CD4-positive, alpha-beta T cell (primary cell): ENCODE data around the gene SPSB2. TPM values are rescaled to one million over a fixed set of nuclear protein-coding genes. Genes with fewer than 3 reads are reported as not detected.
A peak's percentile ranks its signal among the peaks of the same experiment; 100 is the strongest.

Source experiments
- ATAC-seq: fragments of 200-7000 bp; cut with Tn5 transposase; one replicate; pipeline ENCODE4 v1.10.0; 2022; ENCODE audit warnings: mild to moderate bottlenecking; ENCODE audit not compliant: poor library complexity
- CTCF ChIA-PET: fragments of 350-600 bp; sonication (Branson Sonifier 250); formaldehyde crosslinking; loops from one replicate; lab custom pipeline; 2021; ENCODE audit warnings: antibody characterized with exemption, inconsistent platforms; lab: Charles Lee
- POLR2A ChIA-PET: fragments of 350-600 bp; sonication (Branson Sonifier 250); formaldehyde crosslinking; loops from one replicate; lab custom pipeline; 2021; ENCODE audit warnings: antibody characterized with exemption, inconsistent platforms; lab: Charles Lee
- DNase-seq, 14 experiments: peaks; one replicate each; pipeline ENCODE4 v3.0.0-alpha.2; 2013 to 2020; ENCODE audit warnings: mixed read lengths in 2 of 14
- H3K27ac ChIP-seq, 2 donors: one replicate each; pipeline versions ENCODE4 v1.5.1 to v1.7.0; 2013; ENCODE audit warnings: low read length in 2 of 2, low read depth in 1 of 2, mild to moderate bottlenecking in 1 of 2
- H3K27me3 ChIP-seq, 2 experiments: 1 replicate in 1 of 2; 2 replicates in 1 of 2; pipeline versions ENCODE4 v1.6.1 to v1.7.0; 2013; ENCODE audit warnings: low read length in 2 of 2, control low read depth in 1 of 2, mild to moderate bottlenecking in 1 of 2, moderate library complexity in 1 of 2; ENCODE audit not compliant: insufficient read depth in 2 of 2, control insufficient read depth in 1 of 2
- H3K36me3 ChIP-seq: one replicate; pipeline ENCODE4 v1.6.1; 2013; ENCODE audit warnings: low read length, control low read depth; ENCODE audit not compliant: insufficient read depth
- H3K4me1 ChIP-seq: one replicate; pipeline ENCODE4 v1.6.1; 2013; ENCODE audit warnings: low read length, control low read depth; ENCODE audit not compliant: insufficient read depth
- H3K4me3 ChIP-seq: one replicate; pipeline ENCODE4 v1.5.1; 2013; ENCODE audit warnings: mild to moderate bottlenecking, low read length, moderate library complexity
- H3K9me3 ChIP-seq, 2 experiments: 1 replicate in 1 of 2; 2 replicates in 1 of 2; pipeline versions ENCODE4 v1.6.1 to v1.7.0; 2013; ENCODE audit warnings: low read length in 2 of 2, mild to moderate bottlenecking in 2 of 2, control low read depth in 1 of 2, moderate library complexity in 1 of 2; ENCODE audit not compliant: control insufficient read depth in 1 of 2, insufficient read depth in 1 of 2
- H3K27ac Mint-ChIP-seq: one replicate; pipeline ENCODE4 v1.8.0; 2020; ENCODE audit warnings: mixed read lengths
- H3K27me3 Mint-ChIP-seq: one replicate; pipeline ENCODE4 v1.8.0; 2021; ENCODE audit warnings: mixed read lengths
- H3K36me3 Mint-ChIP-seq: one replicate; pipeline ENCODE4 v1.8.0; 2021; ENCODE audit warnings: low read depth, mixed read lengths
- H3K4me1 Mint-ChIP-seq: one replicate; pipeline ENCODE4 v1.8.0; 2021; ENCODE audit warnings: low read depth, mixed read lengths
- H3K4me3 Mint-ChIP-seq: one replicate; pipeline ENCODE4 v1.8.0; 2020; ENCODE audit warnings: mild to moderate bottlenecking, mixed read lengths
- H3K9me3 Mint-ChIP-seq: one replicate; pipeline ENCODE4 v1.8.0; 2020; ENCODE audit warnings: mixed read lengths
- CTCF ChIP-seq: fragments of 200-600 bp; IDR thresholded peaks from one replicate; pipeline ENCODE4 v1.8.0; 2022; ENCODE audit warnings: antibody characterized with exemption, mild to moderate bottlenecking
- intact Hi-C, 2 experiments: fragments of 100-400 bp; cut with DNase I in 1 of 2; cut with micrococcal nuclease in 1 of 2; formaldehyde crosslinking; loops; one replicate each; pipeline versions ENCODE4 v1.15.1 to v1.9.0; 2023 to 2025; cut with DNase I, micrococcal nuclease
- total RNA-seq, 174 experiments: library from RNA in 2 of 174; stranded (reverse) in 2 of 174; gene quantifications; one replicate each; pipeline ENCODE4 v1.2.3 and lab custom pipeline; 2021 to 2026

Gene SPSB2
- total RNA-seq, 2 experiments from 2014 or later = 3.2 to 3.3 TPM

- Histone ChIP-seq H3K36me3 (no peaks in the 10 kb centered on the region), H3K27me3 (peaks cover 19 to 25% of the 10 kb centered on the region in 2 experiments), H3K27ac (no peak overlapping the region), H3K4me1 (peaks cover 35% of the 10 kb centered on the region), H3K4me3 (peak overlapping the region; percentile 72), H3K9me3 (peaks cover 0 to 6% of the 10 kb centered on the region in 2 experiments)
- Mint-ChIP-seq H3K9me3 (no peaks in the 10 kb centered on the region), H3K4me3 (peak overlapping the region; percentile 91), H3K27me3 (peaks cover 22% of the 10 kb centered on the region), H3K36me3 (no peaks in the 10 kb centered on the region), H3K4me1 (peaks cover 17% of the 10 kb centered on the region), H3K27ac (peak overlapping the region; percentile 70)
- DNase-seq = no peak
- no peak for TF ChIP-seq CTCF
- POLR2A ChIA-PET = interaction anchor here (0.8 to 8.0 kb wide), 17 partner anchors 9 to 295 kb away, joined by 3 to 57 read pairs (median 7); partner anchors contain the start of genes C12orf57, CD4, CDCA3 and COPS7A
- intact Hi-C loops = loop anchor here in 1 of 2 experiments (5.0 kb wide), 2 partner anchors 42 to 267 kb away; partner anchors contain the start of gene CD4
- ATAC-seq = no peak
- CTCF ChIA-PET = interaction anchor here (1.0 to 2.7 kb wide), 6 partner anchors 19 to 76 kb away, joined by 3 to 10 read pairs (median 7); partner anchors contain the start of genes MLF2 and SPSB2
Measured at GRCh38 chr12:6829536-6830220, 43.4 kb downstream of the SPSB2 start.

- H3K9me3 ChIP-seq = peaks cover 0 to 6% of the 10 kb centered on the region in 2 experiments
- peak in 11 of 14 experiments; percentile 27 to 69 (median 38) for DNase-seq
- peak overlapping the region; percentile 91 for H3K4me3 Mint-ChIP-seq
- H3K9me3 Mint-ChIP-seq = no peaks in the 10 kb centered on the region
- no peaks in the 10 kb centered on the region for H3K36me3 Mint-ChIP-seq
- H3K27ac Mint-ChIP-seq = peak overlapping the region; percentile 70
- peaks cover 35% of the 10 kb centered on the region for H3K4me1 ChIP-seq
- H3K4me1 Mint-ChIP-seq = peaks cover 17% of the 10 kb centered on the region
- ChIA-PET POLR2A (interaction anchor here (0.6 to 8.0 kb wide), 20 partner anchors 8 to 294 kb away, joined by 3 to 57 read pairs (median 5); partner anchors contain the start of genes C12orf57, CD4, CDCA3 and COPS7A), CTCF (interaction anchor here (1.0 to 2.7 kb wide), 8 partner anchors 18 to 202 kb away, joined by 3 to 10 read pairs (median 6); partner anchors contain the start of genes MLF2 and SPSB2)
- no peak overlapping the region for H3K27ac ChIP-seq
- no peaks in the 10 kb centered on the region for H3K36me3 ChIP-seq
- peaks cover 23% of the 10 kb centered on the region for H3K27me3 Mint-ChIP-seq
- no peak for TF ChIP-seq CTCF
- H3K27me3 ChIP-seq = peaks cover 19 to 25% of the 10 kb centered on the region in 2 experiments
- H3K4me3 ChIP-seq = peak overlapping the region; percentile 72
- peak; percentile 67 for ATAC-seq
- intact Hi-C loops = loop anchor here in 1 of 2 experiments (5.0 kb wide), 2 partner anchors 42 to 267 kb away; partner anchors contain the start of gene CD4
Measured at GRCh38 chr12:6828781-6829535, 44.1 kb downstream of the SPSB2 start.
